ENCODE results near the gene FAM89B.

Gene FAM89B

GRCh38 chr11:65613091-65613928 is 41.0 kb downstream of the FAM89B start:
- DNase-seq: no peak

GRCh38 chr11:65615229-65615949 is 43.1 kb downstream of the FAM89B start, which contains the start of gene PCNX3:
PCNX3 (plus strand) TSS chr11:65615776; CDS start chr11:65616312, 536 bp downstream.
- DNase-seq: peak; percentile 100

- peak; percentile 33 for DNase-seq
Observed at GRCh38 chr11:65615950-65616574, 43.7 kb downstream of the FAM89B start.

GRCh38 chr11:65616575-65617001 is 44.2 kb downstream of the FAM89B start:
- DNase-seq: no peak

GRCh38 chr11:65617136-65617850 is 45.0 kb downstream of the FAM89B start:
- no peak for DNase-seq

- no peak for DNase-seq
Observed at GRCh38 chr11:65617990-65618751, 45.8 kb downstream of the FAM89B start.

GRCh38 chr11:65618763-65619162 is 46.4 kb downstream of the FAM89B start:
- no peak for DNase-seq

- no peak for DNase-seq
Observed at GRCh38 chr11:65619281-65619928, 47.1 kb downstream of the FAM89B start.

- DNase-seq: no peak
Observed at GRCh38 chr11:65620666-65621065, 48.3 kb downstream of the FAM89B start.

GRCh38 chr11:65621460-65621859 is 49.1 kb downstream of the FAM89B start:
- no peak for DNase-seq

GRCh38 chr11:65622011-65622410 is 49.7 kb downstream of the FAM89B start:
- DNase-seq: no peak

GRCh38 chr11:65623177-65623576 is 50.8 kb downstream of the FAM89B start:
- DNase-seq: no peak

Measured in CD4-positive, alpha-beta T cell treated with Interleukin-15 for 1 hour (primary cell).